Left renal cortex interstitium (tissue), 4 donors: ENCODE results near the gene CAMTA1. TPM values are rescaled to one million over a fixed set of nuclear protein-coding genes. Genes with fewer than 3 reads are reported as not detected.

ENCODE experiments used
- DNase-seq, 4 donors: peaks; one replicate each; pipeline ENCODE4 v3.0.0-alpha.2; 2013; ENCODE audit warnings: low read depth in 4 of 4, low spot score in 2 of 4, missing footprints in 1 of 4
- polyA plus RNA-seq, 4 donors: library from polyadenylated mRNA; unstranded; fragments of 120-200 nt; gene quantifications; one replicate each; pipeline ENCODE4 v1.2.1, GENCODE V29; 2013; ENCODE audit not compliant: insufficient read length in 4 of 4

CAMTA1 gene
- polyA plus RNA-seq, 4 donors = 76.8 to 91.3 (median 85.3) TPM

- no peak for DNase-seq
Observed at GRCh38 chr1:7473223-7474142, 688.2 kb downstream of the CAMTA1 start.

DNA sequence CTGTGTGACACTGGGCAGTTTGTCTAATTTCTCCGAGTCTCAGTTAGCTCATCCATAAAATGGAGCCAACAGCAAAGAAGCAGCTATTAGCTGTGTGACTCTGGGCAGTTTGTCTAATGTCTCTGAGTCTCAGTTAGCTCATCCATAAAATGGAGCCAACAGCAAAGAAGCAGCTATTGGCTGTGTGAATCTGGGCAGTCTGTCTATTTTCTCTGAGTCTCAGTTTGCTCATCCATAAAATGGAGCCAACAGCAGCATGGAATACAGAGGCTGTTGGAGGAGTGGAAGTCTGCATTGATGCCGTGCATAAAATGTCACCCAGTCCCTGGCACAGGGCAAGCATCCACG, 688.9 kb downstream of the CAMTA1 start:
- no peak for DNase-seq

- no peak for DNase-seq
Observed at GRCh38 chr1:7474786-7475502, 689.7 kb downstream of the CAMTA1 start.

DNA sequence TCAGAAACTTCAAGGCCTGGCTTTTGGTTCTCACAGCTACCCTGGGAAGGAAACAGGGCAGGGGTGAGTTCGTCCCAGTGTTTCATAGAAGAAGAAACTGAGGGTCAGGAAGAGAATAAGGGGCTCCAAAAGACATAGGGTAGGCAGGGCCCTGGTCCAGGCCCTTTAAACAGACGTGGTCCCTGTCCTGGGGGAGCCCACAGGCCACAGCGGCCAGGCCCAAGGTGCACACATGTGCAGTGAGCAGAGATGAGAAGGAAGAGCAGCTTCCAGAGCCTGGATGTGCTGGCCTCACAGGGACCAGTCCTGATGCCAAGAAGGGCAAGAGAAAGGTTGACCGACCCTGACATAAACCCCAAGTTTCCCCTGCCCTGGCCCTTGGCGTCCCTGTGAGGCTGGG, 690.4 kb downstream of the CAMTA1 start:
- DNase-seq = no peak

GRCh38 chr1:7476402-7476801, 691.1 kb downstream of the CAMTA1 start:
- DNase-seq = no peak

GRCh38 chr1:7476861-7477547, 691.8 kb downstream of the CAMTA1 start:
- DNase-seq = no peak

GRCh38 chr1:7477593-7477992, 692.3 kb downstream of the CAMTA1 start:
- DNase-seq = no peak

- DNase-seq = no peak
Observed at GRCh38 chr1:7478142-7478790, 693.0 kb downstream of the CAMTA1 start.

- DNase-seq = peak in 1 of 4 donors; percentile 66
Observed at GRCh38 chr1:7478809-7479499, 693.7 kb downstream of the CAMTA1 start.

DNA sequence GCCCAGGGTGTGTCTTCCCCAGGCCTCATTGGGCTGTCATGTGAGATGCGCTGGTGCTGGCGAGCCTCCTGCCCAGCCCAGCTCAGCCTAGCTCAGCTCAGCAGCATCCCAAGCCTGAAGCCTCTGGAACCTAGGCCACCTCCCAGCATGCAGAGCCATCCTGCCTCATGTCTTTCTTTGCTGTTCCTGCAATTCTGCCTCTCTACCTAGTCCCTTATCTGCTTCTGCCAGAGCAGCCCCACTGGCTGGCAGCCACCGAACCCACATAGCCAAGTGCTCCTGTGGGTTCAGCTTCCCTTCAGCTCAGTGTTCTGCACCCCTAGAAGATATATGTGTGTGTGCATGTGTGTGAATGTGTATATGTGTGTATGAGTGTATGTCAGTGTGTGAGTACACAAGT, 694.3 kb downstream of the CAMTA1 start:
- DNase-seq = no peak

GRCh38 chr1:7481194-7481593, 695.9 kb downstream of the CAMTA1 start:
- no peak for DNase-seq

DNA sequence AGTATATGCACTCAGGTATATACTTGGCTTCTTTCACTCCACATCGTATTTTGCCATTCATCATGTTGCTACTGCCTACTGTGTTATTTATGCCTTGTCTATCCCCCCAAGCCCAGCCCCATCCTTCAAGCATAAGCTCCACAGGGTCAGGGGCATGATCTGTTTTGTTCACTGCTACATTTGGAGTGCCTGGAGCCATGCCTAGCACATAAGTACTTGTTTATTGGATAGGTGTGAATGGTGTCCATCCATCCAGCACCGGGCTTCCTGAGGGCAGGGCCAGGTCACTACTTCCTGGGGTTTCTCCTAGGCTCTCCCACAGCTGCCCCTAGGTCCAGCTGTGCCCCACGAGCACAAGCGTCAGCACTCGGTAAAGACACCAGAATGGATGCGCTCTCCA, 696.8 kb downstream of the CAMTA1 start:
- no peak for DNase-seq

- no peak for DNase-seq
Observed at GRCh38 chr1:7482772-7483495, 697.7 kb downstream of the CAMTA1 start.

GRCh38 chr1:7483634-7484383, 698.6 kb downstream of the CAMTA1 start:
- no peak for DNase-seq

DNA sequence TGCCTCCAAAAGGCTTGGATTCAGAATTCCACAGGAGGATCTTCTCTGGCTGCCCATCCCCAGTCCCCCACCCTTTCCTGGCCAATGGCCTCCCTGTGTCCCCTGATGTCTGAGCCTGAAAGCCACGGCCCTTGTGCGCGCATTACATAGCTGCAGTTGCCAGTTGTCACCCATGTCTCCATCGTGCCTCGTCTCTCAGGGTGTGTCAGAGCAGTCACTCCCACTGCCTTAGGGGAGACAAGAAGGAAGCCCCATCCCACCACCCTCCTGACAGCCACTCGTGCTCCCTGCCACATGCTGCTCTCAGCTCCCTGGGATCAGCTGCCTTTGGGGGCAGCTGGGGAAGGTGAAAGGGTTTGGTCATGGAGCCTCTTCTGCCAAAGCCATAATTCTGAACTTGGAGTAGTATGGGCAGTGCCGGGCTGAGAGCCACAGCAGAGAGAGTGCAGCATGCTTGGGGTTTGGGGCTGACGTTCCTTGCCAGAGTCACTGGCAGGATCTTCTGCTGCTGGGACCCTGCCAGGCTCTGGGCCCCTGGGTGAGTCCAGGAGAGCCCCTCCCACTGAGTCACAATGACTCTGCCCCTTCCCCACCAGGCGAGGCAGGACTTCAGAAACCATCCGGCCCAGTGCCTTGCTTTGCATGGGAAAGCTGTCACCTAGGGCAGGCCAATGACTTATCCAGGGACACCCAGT, 700.0 kb downstream of the CAMTA1 start:
- DNase-seq = no peak

GRCh38 chr1:7485826-7486225, 700.6 kb downstream of the CAMTA1 start:
- DNase-seq = no peak

- no peak for DNase-seq
Observed at GRCh38 chr1:7487766-7488474, 702.7 kb downstream of the CAMTA1 start.

DNA sequence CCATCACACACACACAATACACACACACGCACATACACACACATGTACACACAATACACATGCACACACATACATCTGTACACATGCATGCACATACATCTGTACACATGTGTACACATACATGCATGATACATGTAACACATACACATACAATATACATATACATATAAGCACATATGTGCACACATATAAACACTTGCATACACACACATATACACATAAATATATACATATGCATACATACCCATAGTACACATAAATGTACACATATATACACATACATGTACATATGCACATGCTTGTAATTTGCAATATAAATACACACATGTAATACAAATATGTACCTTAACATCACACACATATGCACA, 703.2 kb downstream of the CAMTA1 start:
- no peak for DNase-seq
